HepG2 (cell line): ENCODE results near the gene LIF. TPM values are rescaled to one million over a fixed set of nuclear protein-coding genes. Genes with fewer than 3 reads are reported as not detected.
A peak's percentile ranks its signal among the peaks of the same experiment; 100 is the strongest.

ENCODE experiments used
- ATAD3A ChIP-seq: sonication (generic); formaldehyde crosslinking; IDR thresholded peaks from 2 replicates; pipeline ENCODE4 v1.4.0; 2020; ENCODE audit warnings: missing genetic modification reagents
- HDAC2 ChIP-seq: sonication (generic); formaldehyde crosslinking; IDR thresholded peaks from 2 replicates; pipeline ENCODE4 v1.4.0; 2020; ENCODE audit warnings: missing genetic modification reagents
- JARID2 ChIP-seq: sonication (generic); formaldehyde crosslinking; IDR thresholded peaks from 2 replicates; pipeline ENCODE4 v1.8.1; 2023; ENCODE audit warnings: missing genetic modification reagents, inconsistent platforms; ENCODE audit not compliant: insufficient replicate concordance
- KDM6A ChIP-seq: IDR thresholded peaks from 2 replicates; pipeline ENCODE4 v1.6.1; 2016; ENCODE audit warnings: low read depth
- PAF1 ChIP-seq: IDR thresholded peaks from 2 replicates; pipeline ENCODE4 v1.6.1; 2016; ENCODE audit warnings: missing genetic modification reagents, missing compliant biosample characterization
- POGZ ChIP-seq: sonication (generic); formaldehyde crosslinking; IDR thresholded peaks from 2 replicates; pipeline ENCODE4 v1.4.0; 2020; ENCODE audit warnings: mild to moderate bottlenecking, missing genetic modification reagents
- RFX5 ChIP-seq: IDR thresholded peaks from 2 replicates; pipeline ENCODE4 v1.6.1; 2011; ENCODE audit warnings: low read depth, low read length, improper control_type of control experiment
- TCF12 ChIP-seq, 2 experiments: fragments of 450-650 bp in 1 of 2; sonication (generic) in 1 of 2; formaldehyde crosslinking in 1 of 2; IDR thresholded peaks; 2 replicates each; pipeline versions ENCODE4 v1.6.1 to v1.8.0; 2017 to 2022; ENCODE audit warnings: antibody characterized with exemption in 1 of 2, mild to moderate bottlenecking in 1 of 2, missing genetic modification reagents in 1 of 2, moderate library complexity in 1 of 2
- ZNF205 ChIP-seq: IDR thresholded peaks from 2 replicates; pipeline ENCODE4 v1.6.1; 2018; ENCODE audit warnings: missing biosample characterization, missing genetic modification reagents
- ZNF547 ChIP-seq: sonication (generic); formaldehyde crosslinking; IDR thresholded peaks from 2 replicates; pipeline ENCODE4 v1.5.1; 2020; ENCODE audit warnings: mild to moderate bottlenecking, missing genetic modification reagents
- ZNF660 ChIP-seq: sonication (generic); formaldehyde crosslinking; IDR thresholded peaks from 2 replicates; pipeline ENCODE4 v1.5.1; 2020; ENCODE audit warnings: mild to moderate bottlenecking, low read depth, missing genetic modification reagents, borderline replicate concordance
- polyA plus RNA-seq, 8 experiments: library from polyadenylated mRNA; depleted of rRNA in 3 of 8; stranded (reverse) in 7 of 8; unstranded in 1 of 8; fragments of >200 nt; fragmentation: Illumina TruSeq in 4 of 8; extraction: Trizol in 4 of 8; gene quantifications; 2 replicates each; pipeline versions ENCODE4 v1.2.1 to v1.2.3, GENCODE V29; 2011 to 2016; ENCODE audit warnings: low read depth in 4 of 8, missing spikeins in 1 of 8, mixed read lengths in 1 of 8; ENCODE audit not compliant: insufficient read depth in 1 of 8
- total RNA-seq, 5 experiments: library from RNA; depleted of rRNA; stranded (reverse); fragments of >200 nt; fragmentation: Illumina TruSeq; extraction: Trizol; gene quantifications; 2 replicates each; pipeline ENCODE4 v1.2.3, GENCODE V29; 2016; ENCODE audit warnings: low read depth in 1 of 5
- TF ChIP-seq, protein P1 (sequence below), 2 experiments: sonication (generic) in 1 of 2; formaldehyde crosslinking in 1 of 2; IDR thresholded peaks; 2 replicates each; pipeline versions ENCODE4 v1.4.0 to v1.6.1; 2016 to 2020; ENCODE audit warnings: borderline replicate concordance in 1 of 2, low read depth in 1 of 2, mild to moderate bottlenecking in 1 of 2, missing genetic modification reagents in 1 of 2

Gene LIF
- total and polyA plus RNA-seq, 2 of the 13 experiments (the other 11 are each of a cell fraction or from before 2014, with no cell fraction given) = 3.6 to 8.5 TPM

DNA sequence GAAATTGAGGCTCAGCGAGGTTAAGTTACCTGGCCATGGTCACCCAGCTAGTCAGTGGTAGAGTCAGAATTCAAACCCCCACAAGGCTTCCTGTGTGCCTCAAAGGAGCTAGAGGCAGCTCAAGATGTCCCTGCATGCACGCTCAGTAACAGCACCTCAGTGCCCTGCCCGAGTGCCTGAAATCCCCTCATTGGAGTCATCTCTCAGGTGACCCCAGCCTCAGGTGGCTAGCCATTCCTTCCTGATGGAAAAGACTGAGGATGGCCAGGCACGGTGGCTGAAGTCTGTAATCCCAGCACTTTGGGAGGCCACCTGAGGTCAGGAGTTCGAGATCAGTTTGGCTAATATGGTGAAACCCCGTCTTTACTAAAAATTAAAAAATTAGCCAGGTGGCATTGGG is 36.9 kb downstream of the LIF start (continued):
- TF ChIP-seq, protein P1, sequence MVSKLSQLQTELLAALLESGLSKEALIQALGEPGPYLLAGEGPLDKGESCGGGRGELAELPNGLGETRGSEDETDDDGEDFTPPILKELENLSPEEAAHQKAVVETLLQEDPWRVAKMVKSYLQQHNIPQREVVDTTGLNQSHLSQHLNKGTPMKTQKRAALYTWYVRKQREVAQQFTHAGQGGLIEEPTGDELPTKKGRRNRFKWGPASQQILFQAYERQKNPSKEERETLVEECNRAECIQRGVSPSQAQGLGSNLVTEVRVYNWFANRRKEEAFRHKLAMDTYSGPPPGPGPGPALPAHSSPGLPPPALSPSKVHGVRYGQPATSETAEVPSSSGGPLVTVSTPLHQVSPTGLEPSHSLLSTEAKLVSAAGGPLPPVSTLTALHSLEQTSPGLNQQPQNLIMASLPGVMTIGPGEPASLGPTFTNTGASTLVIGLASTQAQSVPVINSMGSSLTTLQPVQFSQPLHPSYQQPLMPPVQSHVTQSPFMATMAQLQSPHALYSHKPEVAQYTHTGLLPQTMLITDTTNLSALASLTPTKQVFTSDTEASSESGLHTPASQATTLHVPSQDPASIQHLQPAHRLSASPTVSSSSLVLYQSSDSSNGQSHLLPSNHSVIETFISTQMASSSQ (IDR thresholded peaks at IDR 0.05; ENCODE audit: low read depth) = no peak
- TF ChIP-seq, protein P1 (CRISPR knock-in tag; IDR thresholded peaks at IDR 0.05; ENCODE audit: borderline replicate concordance) = 0 out of 2 replicates have a peak, but pooled peaks have one; percentile 41
- TF ChIP-seq KDM6A (CRISPR knock-in tag) = no peak
- no peak for TF ChIP-seq ZNF205 (CRISPR knock-in tag)
- TF ChIP-seq ZNF547 (CRISPR knock-in tag) = no peak
- TF ChIP-seq TCF12 (IDR thresholded peaks at IDR 0.05) = no peak
- TF ChIP-seq TCF12 (CRISPR knock-in tag; IDR thresholded peaks at IDR 0.05) = no peak
- no peak for TF ChIP-seq PAF1
- TF ChIP-seq HDAC2 (CRISPR knock-in tag) = no peak
- TF ChIP-seq JARID2 (CRISPR knock-in tag) = no peak
- no peak for TF ChIP-seq POGZ (CRISPR knock-in tag)
- TF ChIP-seq RFX5 = no peak
- TF ChIP-seq ZNF660 (CRISPR knock-in tag) = no peak
- no peak for TF ChIP-seq ATAD3A
- TF ChIP-seq, all 625 proteins: peak for 4
